Liver (tissue), 3 donors: ENCODE measurements around the gene MAGIX.

Experiments used
- EGR1 ChIP-seq, 2 donors: IDR thresholded peaks; 2 replicates each; pipeline ENCODE4 v1.6.1; 2016 to 2018; ENCODE audit warnings: antibody characterized with exemption in 2 of 2, low read depth in 2 of 2
- FOXA1 ChIP-seq: IDR thresholded peaks from 2 replicates; pipeline ENCODE4 v1.6.1; 2016; ENCODE audit warnings: antibody characterized with exemption
- GABPA ChIP-seq, 2 donors: IDR thresholded peaks in 1 of 2; conservative IDR thresholded peaks in 1 of 2; 2 replicates each; pipeline ENCODE4 v1.6.1; 2016; ENCODE audit warnings: antibody characterized with exemption in 2 of 2, mild to moderate bottlenecking in 1 of 2, moderate library complexity in 1 of 2
- HNF4G ChIP-seq: IDR thresholded peaks from 2 replicates; pipeline ENCODE4 v1.6.1; 2016; ENCODE audit warnings: antibody characterized with exemption
- JUND ChIP-seq, 2 donors: IDR thresholded peaks; 2 replicates each; pipeline ENCODE4 v1.6.1; 2016; ENCODE audit warnings: antibody characterized with exemption in 2 of 2
- RAD21 ChIP-seq, 2 donors: IDR thresholded peaks; 2 replicates each; pipeline ENCODE4 v1.6.1; 2016; ENCODE audit warnings: antibody characterized with exemption in 2 of 2, mild to moderate bottlenecking in 2 of 2
- REST ChIP-seq: IDR thresholded peaks from 2 replicates; pipeline ENCODE4 v1.6.1; 2016; ENCODE audit warnings: antibody characterized with exemption, mild to moderate bottlenecking
- SP1 ChIP-seq: IDR thresholded peaks from 2 replicates; pipeline ENCODE4 v1.6.1; 2018; ENCODE audit warnings: antibody characterized with exemption, mild to moderate bottlenecking
- TAF1 ChIP-seq: conservative IDR thresholded peaks from 2 replicates; pipeline ENCODE4 v1.6.1; 2016; ENCODE audit warnings: antibody characterized with exemption, mild to moderate bottlenecking
- YY1 ChIP-seq: IDR thresholded peaks from 2 replicates; pipeline ENCODE4 v1.6.1; 2016; ENCODE audit warnings: antibody characterized with exemption, mild to moderate bottlenecking
- TF ChIP-seq, protein P1 (sequence below): fragments of 150-350 bp; IDR thresholded peaks from 2 replicates; pipeline ENCODE4 v1.5.1; 2017; ENCODE audit warnings: improper control_type of control experiment, low read depth, low read length; ENCODE audit not compliant: missing input control
- TF ChIP-seq, protein P2 (sequence below): IDR thresholded peaks from 2 replicates; pipeline ENCODE4 v1.6.1; 2016; ENCODE audit warnings: antibody characterized with exemption
- TF ChIP-seq, protein P3 (sequence below): IDR thresholded peaks from 2 replicates; pipeline ENCODE4 v1.6.1; 2016; ENCODE audit warnings: antibody characterized with exemption
- donor health status: healthy.
- donor health status: healthy.

GRCh38 chrX:49129427-49129826 is 33.1 kb upstream of the MAGIX start:
- no peak for TF ChIP-seq TAF1
- TF ChIP-seq, protein P1, sequence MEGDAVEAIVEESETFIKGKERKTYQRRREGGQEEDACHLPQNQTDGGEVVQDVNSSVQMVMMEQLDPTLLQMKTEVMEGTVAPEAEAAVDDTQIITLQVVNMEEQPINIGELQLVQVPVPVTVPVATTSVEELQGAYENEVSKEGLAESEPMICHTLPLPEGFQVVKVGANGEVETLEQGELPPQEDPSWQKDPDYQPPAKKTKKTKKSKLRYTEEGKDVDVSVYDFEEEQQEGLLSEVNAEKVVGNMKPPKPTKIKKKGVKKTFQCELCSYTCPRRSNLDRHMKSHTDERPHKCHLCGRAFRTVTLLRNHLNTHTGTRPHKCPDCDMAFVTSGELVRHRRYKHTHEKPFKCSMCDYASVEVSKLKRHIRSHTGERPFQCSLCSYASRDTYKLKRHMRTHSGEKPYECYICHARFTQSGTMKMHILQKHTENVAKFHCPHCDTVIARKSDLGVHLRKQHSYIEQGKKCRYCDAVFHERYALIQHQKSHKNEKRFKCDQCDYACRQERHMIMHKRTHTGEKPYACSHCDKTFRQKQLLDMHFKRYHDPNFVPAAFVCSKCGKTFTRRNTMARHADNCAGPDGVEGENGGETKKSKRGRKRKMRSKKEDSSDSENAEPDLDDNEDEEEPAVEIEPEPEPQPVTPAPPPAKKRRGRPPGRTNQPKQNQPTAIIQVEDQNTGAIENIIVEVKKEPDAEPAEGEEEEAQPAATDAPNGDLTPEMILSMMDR, result no peak
- TF ChIP-seq, protein P2, sequence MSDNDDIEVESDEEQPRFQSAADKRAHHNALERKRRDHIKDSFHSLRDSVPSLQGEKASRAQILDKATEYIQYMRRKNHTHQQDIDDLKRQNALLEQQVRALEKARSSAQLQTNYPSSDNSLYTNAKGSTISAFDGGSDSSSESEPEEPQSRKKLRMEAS, result no peak
- TF ChIP-seq YY1, result no peak
- TF ChIP-seq FOXA1, result no peak
- TF ChIP-seq JUND (IDR thresholded peaks at IDR 0.05), result no peak
- no peak for TF ChIP-seq GABPA (IDR thresholded peaks at IDR 0.05 in 1 of 2, conservative IDR thresholded peaks at IDR 0.05 in 1 of 2)
- no peak for TF ChIP-seq REST
- TF ChIP-seq, protein P3, sequence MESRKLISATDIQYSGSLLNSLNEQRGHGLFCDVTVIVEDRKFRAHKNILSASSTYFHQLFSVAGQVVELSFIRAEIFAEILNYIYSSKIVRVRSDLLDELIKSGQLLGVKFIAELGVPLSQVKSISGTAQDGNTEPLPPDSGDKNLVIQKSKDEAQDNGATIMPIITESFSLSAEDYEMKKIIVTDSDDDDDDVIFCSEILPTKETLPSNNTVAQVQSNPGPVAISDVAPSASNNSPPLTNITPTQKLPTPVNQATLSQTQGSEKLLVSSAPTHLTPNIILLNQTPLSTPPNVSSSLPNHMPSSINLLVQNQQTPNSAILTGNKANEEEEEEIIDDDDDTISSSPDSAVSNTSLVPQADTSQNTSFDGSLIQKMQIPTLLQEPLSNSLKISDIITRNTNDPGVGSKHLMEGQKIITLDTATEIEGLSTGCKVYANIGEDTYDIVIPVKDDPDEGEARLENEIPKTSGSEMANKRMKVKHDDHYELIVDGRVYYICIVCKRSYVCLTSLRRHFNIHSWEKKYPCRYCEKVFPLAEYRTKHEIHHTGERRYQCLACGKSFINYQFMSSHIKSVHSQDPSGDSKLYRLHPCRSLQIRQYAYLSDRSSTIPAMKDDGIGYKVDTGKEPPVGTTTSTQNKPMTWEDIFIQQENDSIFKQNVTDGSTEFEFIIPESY, result no peak
- TF ChIP-seq EGR1 (IDR thresholded peaks at IDR 0.05; ENCODE audit: low read depth in 2 of 2), result no peak
- TF ChIP-seq RAD21 (IDR thresholded peaks at IDR 0.05), result no peak
- TF ChIP-seq SP1, result no peak
- no peak for TF ChIP-seq HNF4G
